Measurements from ENCODE around the gene SLC5A12. TPM values are rescaled to one million over a fixed set of nuclear protein-coding genes. Genes with fewer than 3 reads are reported as not detected.
A peak's percentile ranks its signal among the peaks of the same experiment; 100 is the strongest.

SLC5A12 gene
- polyA plus RNA-seq, 1 experiment: not detected

DNA sequence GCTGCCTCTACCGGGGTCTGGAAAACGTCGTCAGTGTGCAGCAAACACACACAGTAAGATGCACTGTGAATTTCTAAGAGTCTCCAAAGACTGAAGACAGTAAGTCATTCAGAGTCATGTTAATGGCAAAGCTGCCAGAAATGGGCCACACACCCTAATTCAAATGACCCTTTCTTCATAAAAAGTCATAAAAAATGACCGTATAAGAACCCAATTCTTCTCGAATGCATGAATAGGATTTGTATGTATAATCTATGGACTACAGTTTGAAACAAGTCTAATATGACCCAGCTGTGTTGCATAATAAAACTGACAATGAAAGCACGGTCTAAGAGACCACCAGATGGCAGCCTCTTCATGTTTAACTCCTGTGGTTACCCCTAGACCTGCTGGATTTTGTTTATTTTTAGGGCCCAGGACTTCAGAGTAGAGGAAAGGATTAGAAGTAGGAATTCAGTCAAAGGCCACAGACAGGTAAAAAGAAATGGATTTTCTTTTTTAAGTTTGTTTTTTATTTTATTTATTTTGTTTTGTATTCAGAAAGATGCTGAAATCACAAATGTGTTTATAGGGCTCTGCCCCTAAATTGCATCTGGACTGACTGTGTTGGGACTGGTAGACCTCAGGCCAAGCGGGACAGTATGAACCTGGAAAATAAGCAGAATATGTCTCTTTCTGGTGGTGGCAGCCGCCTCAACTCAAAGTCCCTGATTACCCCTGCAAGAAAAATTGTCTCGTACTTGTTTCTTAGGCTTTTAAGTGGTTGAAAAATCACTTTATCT lies 32.1 kb upstream of the SLC5A12 start:
- Histone ChIP-seq H3K27me3 (ENCODE audit: control insufficient read depth, insufficient read depth, low read length) (0 out of 2 replicates have a peak, but pooled peaks cover 1% of the 10 kb centered on the region), H3K36me3 (ENCODE audit: control insufficient read depth, insufficient read depth, low read length) (no peaks in the 10 kb centered on the region), H3K4me3 (ENCODE audit: low read depth, low read length) (no peak overlapping the region)
- TF ChIP-seq, protein P1, sequence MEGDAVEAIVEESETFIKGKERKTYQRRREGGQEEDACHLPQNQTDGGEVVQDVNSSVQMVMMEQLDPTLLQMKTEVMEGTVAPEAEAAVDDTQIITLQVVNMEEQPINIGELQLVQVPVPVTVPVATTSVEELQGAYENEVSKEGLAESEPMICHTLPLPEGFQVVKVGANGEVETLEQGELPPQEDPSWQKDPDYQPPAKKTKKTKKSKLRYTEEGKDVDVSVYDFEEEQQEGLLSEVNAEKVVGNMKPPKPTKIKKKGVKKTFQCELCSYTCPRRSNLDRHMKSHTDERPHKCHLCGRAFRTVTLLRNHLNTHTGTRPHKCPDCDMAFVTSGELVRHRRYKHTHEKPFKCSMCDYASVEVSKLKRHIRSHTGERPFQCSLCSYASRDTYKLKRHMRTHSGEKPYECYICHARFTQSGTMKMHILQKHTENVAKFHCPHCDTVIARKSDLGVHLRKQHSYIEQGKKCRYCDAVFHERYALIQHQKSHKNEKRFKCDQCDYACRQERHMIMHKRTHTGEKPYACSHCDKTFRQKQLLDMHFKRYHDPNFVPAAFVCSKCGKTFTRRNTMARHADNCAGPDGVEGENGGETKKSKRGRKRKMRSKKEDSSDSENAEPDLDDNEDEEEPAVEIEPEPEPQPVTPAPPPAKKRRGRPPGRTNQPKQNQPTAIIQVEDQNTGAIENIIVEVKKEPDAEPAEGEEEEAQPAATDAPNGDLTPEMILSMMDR (IDR thresholded peaks at IDR 0.05; ENCODE audit: insufficient read depth, low read depth, low read length): peak; percentile 75
- peak; percentile 26 for DNase-seq (ENCODE audit: low read depth)
- CTCF ChIA-PET: interaction anchor here (0.7 to 1.6 kb wide), 14 partner anchors 8 to 423 kb away, joined by 3 to 24 read pairs (median 4); no protein-coding TSS in a partner anchor
- POLR2A ChIA-PET: no interaction called here

DNA sequence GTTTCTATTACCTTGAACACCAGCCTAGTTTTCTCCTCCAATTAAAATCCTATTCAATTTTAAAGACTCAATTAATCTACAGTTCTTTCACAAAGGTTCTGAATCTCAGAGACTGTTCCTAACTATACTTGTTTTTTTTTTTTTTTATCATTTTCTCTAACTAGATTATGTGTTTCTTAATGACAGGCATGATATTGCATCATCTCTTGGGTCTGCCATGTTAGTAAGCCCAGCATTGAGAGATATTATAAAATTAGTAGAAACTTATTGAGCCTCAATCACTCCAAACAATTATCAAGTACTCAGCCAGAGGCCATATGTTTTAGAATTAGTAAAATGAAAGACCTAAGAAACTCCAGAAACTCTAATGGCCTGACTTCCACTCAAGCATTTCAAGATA lies 28.1 kb upstream of the SLC5A12 start:
- no peak for DNase-seq (ENCODE audit: low read depth)
- 0 out of 2 replicates have a peak, but pooled peaks cover 1% of the 10 kb centered on the region for H3K27me3 ChIP-seq (ENCODE audit: control insufficient read depth, insufficient read depth, low read length)
- H3K36me3 ChIP-seq (ENCODE audit: control insufficient read depth, insufficient read depth, low read length): no peaks in the 10 kb centered on the region
- no peak overlapping the region for H3K4me3 ChIP-seq (ENCODE audit: low read depth, low read length)
- ChIA-PET POLR2A (no interaction called here), CTCF (no interaction called here)
- TF ChIP-seq, protein P1 (IDR thresholded peaks at IDR 0.05; ENCODE audit: insufficient read depth, low read depth, low read length): no peak

DNA sequence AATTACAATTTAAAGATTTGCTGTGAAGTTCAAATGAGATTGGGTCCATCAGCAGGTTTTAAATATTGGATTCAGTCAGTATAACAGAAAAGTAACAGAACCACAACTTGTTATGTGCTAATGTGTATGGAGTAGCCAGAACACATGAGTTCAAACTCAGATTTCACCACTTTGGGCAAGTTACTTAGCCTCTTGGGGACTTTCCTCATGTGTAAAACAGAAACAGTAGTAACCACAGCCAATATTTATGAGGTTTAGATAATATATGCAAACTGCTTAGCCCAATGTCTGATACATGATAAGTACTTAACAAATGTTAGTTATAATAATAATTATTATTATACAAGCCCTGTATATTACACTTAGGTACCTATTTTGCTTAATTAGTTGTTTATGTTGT lies 21.8 kb upstream of the SLC5A12 start:
- Histone ChIP-seq H3K4me3 (ENCODE audit: low read depth, low read length) (no peak overlapping the region), H3K27me3 (ENCODE audit: control insufficient read depth, insufficient read depth, low read length) (no peaks in the 10 kb centered on the region), H3K36me3 (ENCODE audit: control insufficient read depth, insufficient read depth, low read length) (no peaks in the 10 kb centered on the region)
- POLR2A ChIA-PET: no interaction called here
- DNase-seq (ENCODE audit: low read depth): no peak
- TF ChIP-seq, protein P1 (IDR thresholded peaks at IDR 0.05; ENCODE audit: insufficient read depth, low read depth, low read length): no peak
- CTCF ChIA-PET: no interaction called here

DNA sequence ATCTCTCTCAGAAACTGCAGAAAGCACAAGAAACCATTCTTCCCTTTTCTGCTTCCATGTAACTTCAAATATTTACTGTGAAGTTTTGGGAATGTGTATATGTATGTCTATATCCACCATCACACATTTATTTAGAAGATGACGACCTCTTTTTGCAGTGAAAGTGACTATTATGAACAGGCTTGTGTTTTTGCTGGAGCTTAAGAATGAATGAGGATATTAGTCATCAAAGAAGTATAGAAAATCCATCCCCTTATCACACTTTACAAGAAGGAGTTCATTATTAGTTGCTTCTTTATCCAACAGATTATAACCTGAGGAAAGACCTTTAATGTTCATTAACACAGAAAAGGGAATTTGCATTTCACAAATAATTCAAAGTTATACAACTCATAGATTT lies 21.1 kb upstream of the SLC5A12 start:
- H3K4me3 ChIP-seq (ENCODE audit: low read depth, low read length): no peak overlapping the region
- TF ChIP-seq, protein P1 (IDR thresholded peaks at IDR 0.05; ENCODE audit: insufficient read depth, low read depth, low read length): no peak
- CTCF ChIA-PET: no interaction called here
- no peaks in the 10 kb centered on the region for H3K27me3 ChIP-seq (ENCODE audit: control insufficient read depth, insufficient read depth, low read length)
- H3K36me3 ChIP-seq (ENCODE audit: control insufficient read depth, insufficient read depth, low read length): no peaks in the 10 kb centered on the region
- DNase-seq (ENCODE audit: low read depth): no peak
- POLR2A ChIA-PET: no interaction called here

DNA sequence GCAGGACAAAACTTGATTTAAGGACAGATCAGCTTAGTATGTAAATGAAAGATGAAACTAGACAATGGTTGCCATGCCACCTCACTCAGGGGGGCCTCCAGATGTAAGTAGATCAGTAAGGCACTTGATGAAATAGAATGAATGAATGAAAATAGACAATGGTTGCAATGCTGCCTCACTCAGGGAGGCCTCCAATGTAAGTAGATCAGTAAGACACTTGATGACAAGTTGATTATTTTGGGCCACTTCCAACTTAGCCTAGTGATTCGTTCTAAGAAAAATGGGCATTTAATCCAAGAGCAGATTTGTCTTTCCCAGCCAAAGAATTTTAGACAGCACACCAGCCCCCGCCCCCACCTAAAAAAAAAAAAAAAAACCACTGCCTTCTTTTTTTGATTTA lies 19.2 kb upstream of the SLC5A12 start:
- Histone ChIP-seq H3K27me3 (ENCODE audit: control insufficient read depth, insufficient read depth, low read length) (no peaks in the 10 kb centered on the region), H3K36me3 (ENCODE audit: control insufficient read depth, insufficient read depth, low read length) (no peaks in the 10 kb centered on the region), H3K4me3 (ENCODE audit: low read depth, low read length) (no peak overlapping the region)
- ChIA-PET CTCF (no interaction called here), POLR2A (no interaction called here)
- no peak for DNase-seq (ENCODE audit: low read depth)
- TF ChIP-seq, protein P1 (IDR thresholded peaks at IDR 0.05; ENCODE audit: insufficient read depth, low read depth, low read length): no peak
